ENCODE results near the gene HMGB2. TPM values are rescaled to one million over a fixed set of nuclear protein-coding genes. Genes with fewer than 3 reads are reported as not detected.

The HMGB2 gene
- polyA plus RNA-seq, 1 donor from 2014 or later: 184 TPM

- no peak for TF ChIP-seq EP300 (conservative IDR thresholded peaks at IDR 0.05; ENCODE audit: poor library complexity, severe bottlenecking)
Measured at GRCh38 chr4:173318648-173319211, 15.4 kb downstream of the HMGB2 start (continued).

GRCh38 chr4:173318240-173318639 lies 15.9 kb downstream of the HMGB2 start:
- H3K4me3 ChIP-seq (ENCODE audit: low read length): no peak overlapping the region
- no peak overlapping the region for H2AFZ ChIP-seq (ENCODE audit: low read depth, low read length)
- H4K20me1 ChIP-seq (ENCODE audit: insufficient read depth): no peaks in the 10 kb centered on the region
- H3K9me2 ChIP-seq (ENCODE audit: insufficient read depth, low read length): no peaks in the 10 kb centered on the region
- H3K36me3 ChIP-seq (ENCODE audit: insufficient read depth, low read length): no peaks in the 10 kb centered on the region
- no peaks in the 10 kb centered on the region for H3K79me2 ChIP-seq (replicated peaks; ENCODE audit: insufficient read depth, low read length)
- no peaks in the 10 kb centered on the region for H3F3A ChIP-seq (ENCODE audit: insufficient read depth, low read length, poor library complexity, severe bottlenecking)
- H3K27ac ChIP-seq (ENCODE audit: low read length): no peak overlapping the region
- no peak overlapping the region for H3K9ac ChIP-seq (ENCODE audit: low read length)
- no peaks in the 10 kb centered on the region for H3K9me3 ChIP-seq (ENCODE audit: low read length)
- H3K4me2 ChIP-seq (ENCODE audit: low read length): no peak overlapping the region
- H3K27me3 ChIP-seq (ENCODE audit: insufficient read depth, low read depth, low read length): no peaks in the 10 kb centered on the region
- TF ChIP-seq, protein P1, sequence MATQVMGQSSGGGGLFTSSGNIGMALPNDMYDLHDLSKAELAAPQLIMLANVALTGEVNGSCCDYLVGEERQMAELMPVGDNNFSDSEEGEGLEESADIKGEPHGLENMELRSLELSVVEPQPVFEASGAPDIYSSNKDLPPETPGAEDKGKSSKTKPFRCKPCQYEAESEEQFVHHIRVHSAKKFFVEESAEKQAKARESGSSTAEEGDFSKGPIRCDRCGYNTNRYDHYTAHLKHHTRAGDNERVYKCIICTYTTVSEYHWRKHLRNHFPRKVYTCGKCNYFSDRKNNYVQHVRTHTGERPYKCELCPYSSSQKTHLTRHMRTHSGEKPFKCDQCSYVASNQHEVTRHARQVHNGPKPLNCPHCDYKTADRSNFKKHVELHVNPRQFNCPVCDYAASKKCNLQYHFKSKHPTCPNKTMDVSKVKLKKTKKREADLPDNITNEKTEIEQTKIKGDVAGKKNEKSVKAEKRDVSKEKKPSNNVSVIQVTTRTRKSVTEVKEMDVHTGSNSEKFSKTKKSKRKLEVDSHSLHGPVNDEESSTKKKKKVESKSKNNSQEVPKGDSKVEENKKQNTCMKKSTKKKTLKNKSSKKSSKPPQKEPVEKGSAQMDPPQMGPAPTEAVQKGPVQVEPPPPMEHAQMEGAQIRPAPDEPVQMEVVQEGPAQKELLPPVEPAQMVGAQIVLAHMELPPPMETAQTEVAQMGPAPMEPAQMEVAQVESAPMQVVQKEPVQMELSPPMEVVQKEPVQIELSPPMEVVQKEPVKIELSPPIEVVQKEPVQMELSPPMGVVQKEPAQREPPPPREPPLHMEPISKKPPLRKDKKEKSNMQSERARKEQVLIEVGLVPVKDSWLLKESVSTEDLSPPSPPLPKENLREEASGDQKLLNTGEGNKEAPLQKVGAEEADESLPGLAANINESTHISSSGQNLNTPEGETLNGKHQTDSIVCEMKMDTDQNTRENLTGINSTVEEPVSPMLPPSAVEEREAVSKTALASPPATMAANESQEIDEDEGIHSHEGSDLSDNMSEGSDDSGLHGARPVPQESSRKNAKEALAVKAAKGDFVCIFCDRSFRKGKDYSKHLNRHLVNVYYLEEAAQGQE (IDR thresholded peaks at IDR 0.05; ENCODE audit: borderline replicate concordance): no peak

DNA sequence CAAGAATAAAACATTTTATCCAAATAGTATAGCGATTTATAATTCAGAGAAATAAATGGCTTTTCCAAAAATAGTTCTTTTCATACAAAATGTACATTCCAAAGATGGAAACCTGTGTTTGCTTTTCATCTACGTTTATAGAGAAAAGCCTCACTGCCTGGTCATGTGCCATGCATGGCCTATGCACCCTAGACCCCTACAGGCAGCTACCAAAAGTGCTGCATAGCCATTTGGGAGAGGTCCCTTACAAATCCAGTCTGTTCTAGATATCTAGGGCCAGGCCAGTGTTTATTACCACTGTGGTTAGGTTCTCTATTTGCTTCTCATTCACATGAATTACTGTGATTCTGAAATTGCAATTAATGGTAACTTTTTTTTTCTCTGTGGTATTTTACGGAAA lies 17.2 kb downstream of the HMGB2 start:
- Histone ChIP-seq H3K9ac (ENCODE audit: low read length) (no peak overlapping the region), H3K27me3 (ENCODE audit: insufficient read depth, low read depth, low read length) (no peaks in the 10 kb centered on the region), H3K9me3 (ENCODE audit: low read length) (no peaks in the 10 kb centered on the region), H3K9me2 (ENCODE audit: insufficient read depth, low read length) (no peaks in the 10 kb centered on the region), H2AFZ (ENCODE audit: low read depth, low read length) (no peak overlapping the region), H3K79me2 (replicated peaks; ENCODE audit: insufficient read depth, low read length) (no peaks in the 10 kb centered on the region), H3K27ac (ENCODE audit: low read length) (no peak overlapping the region), H3K4me2 (ENCODE audit: low read length) (no peak overlapping the region), H3K4me3 (ENCODE audit: low read length) (no peak overlapping the region), H3F3A (ENCODE audit: insufficient read depth, low read length, poor library complexity, severe bottlenecking) (no peaks in the 10 kb centered on the region), H4K20me1 (ENCODE audit: insufficient read depth) (no peaks in the 10 kb centered on the region), H3K36me3 (ENCODE audit: insufficient read depth, low read length) (no peaks in the 10 kb centered on the region)
- no peak for TF ChIP-seq POLR2AphosphoS5 (IDR thresholded peaks at IDR 0.05)
- TF ChIP-seq, protein P2, sequence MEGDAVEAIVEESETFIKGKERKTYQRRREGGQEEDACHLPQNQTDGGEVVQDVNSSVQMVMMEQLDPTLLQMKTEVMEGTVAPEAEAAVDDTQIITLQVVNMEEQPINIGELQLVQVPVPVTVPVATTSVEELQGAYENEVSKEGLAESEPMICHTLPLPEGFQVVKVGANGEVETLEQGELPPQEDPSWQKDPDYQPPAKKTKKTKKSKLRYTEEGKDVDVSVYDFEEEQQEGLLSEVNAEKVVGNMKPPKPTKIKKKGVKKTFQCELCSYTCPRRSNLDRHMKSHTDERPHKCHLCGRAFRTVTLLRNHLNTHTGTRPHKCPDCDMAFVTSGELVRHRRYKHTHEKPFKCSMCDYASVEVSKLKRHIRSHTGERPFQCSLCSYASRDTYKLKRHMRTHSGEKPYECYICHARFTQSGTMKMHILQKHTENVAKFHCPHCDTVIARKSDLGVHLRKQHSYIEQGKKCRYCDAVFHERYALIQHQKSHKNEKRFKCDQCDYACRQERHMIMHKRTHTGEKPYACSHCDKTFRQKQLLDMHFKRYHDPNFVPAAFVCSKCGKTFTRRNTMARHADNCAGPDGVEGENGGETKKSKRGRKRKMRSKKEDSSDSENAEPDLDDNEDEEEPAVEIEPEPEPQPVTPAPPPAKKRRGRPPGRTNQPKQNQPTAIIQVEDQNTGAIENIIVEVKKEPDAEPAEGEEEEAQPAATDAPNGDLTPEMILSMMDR (IDR thresholded peaks at IDR 0.05; ENCODE audit: poor library complexity, severe bottlenecking): peak; percentile 10

DNA sequence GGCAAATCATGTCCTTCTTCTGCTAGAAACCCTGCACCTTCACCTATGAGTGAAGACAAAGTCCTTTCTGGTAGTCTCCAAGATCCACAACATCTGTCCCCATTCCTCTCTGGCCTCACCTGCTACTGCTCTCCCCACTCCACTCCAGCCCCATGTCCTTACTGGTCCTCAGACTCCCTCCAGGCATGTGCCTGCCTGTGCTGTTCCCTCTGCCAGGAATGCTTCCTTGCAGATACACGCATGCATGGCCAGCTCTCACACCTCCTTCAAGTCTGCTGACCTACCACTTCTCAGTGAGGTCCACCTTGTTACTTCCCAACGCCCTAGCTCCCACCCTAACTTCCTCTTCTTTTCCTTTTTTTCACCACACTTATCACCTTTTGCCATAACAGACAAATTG lies 18.1 kb downstream of the HMGB2 start:
- Histone ChIP-seq H3K79me2 (replicated peaks; ENCODE audit: insufficient read depth, low read length) (no peaks in the 10 kb centered on the region), H3K27me3 (ENCODE audit: insufficient read depth, low read depth, low read length) (no peaks in the 10 kb centered on the region), H3K9me3 (ENCODE audit: low read length) (no peaks in the 10 kb centered on the region), H3F3A (ENCODE audit: insufficient read depth, low read length, poor library complexity, severe bottlenecking) (no peaks in the 10 kb centered on the region), H3K9ac (ENCODE audit: low read length) (no peak overlapping the region), H3K4me3 (ENCODE audit: low read length) (no peak overlapping the region), H3K9me2 (ENCODE audit: insufficient read depth, low read length) (no peaks in the 10 kb centered on the region), H3K36me3 (ENCODE audit: insufficient read depth, low read length) (no peaks in the 10 kb centered on the region), H3K27ac (ENCODE audit: low read length) (no peak overlapping the region), H2AFZ (ENCODE audit: low read depth, low read length) (no peak overlapping the region), H3K4me2 (ENCODE audit: low read length) (no peak overlapping the region), H4K20me1 (ENCODE audit: insufficient read depth) (no peaks in the 10 kb centered on the region)
- TF ChIP-seq, protein P2 (IDR thresholded peaks at IDR 0.05; ENCODE audit: poor library complexity, severe bottlenecking): no peak
- TF ChIP-seq SMC3 (conservative IDR thresholded peaks at IDR 0.05; ENCODE audit: poor library complexity): no peak
- no peak for TF ChIP-seq TAF1 (IDR thresholded peaks at IDR 0.05; ENCODE audit: low read depth)
- no peak for TF ChIP-seq RAD21 (conservative IDR thresholded peaks at IDR 0.05)
- TF ChIP-seq POLR2AphosphoS5 (IDR thresholded peaks at IDR 0.05): no peak
- TF ChIP-seq, protein P1 (IDR thresholded peaks at IDR 0.05; ENCODE audit: borderline replicate concordance): no peak
- TF ChIP-seq EP300 (conservative IDR thresholded peaks at IDR 0.05; ENCODE audit: poor library complexity, severe bottlenecking): no peak
- TF ChIP-seq MXI1 (conservative IDR thresholded peaks at IDR 0.05; ENCODE audit: poor library complexity, severe bottlenecking): no peak
- TF ChIP-seq EZH2 (IDR thresholded peaks at IDR 0.05; ENCODE audit: borderline replicate concordance, insufficient read depth, low read length, poor library complexity, severe bottlenecking): no peak
